Astrocyte of the spinal cord (primary cell): ENCODE measurements around the gene DISP3.

Source experiments
- DNase-seq: peaks from one replicate; pipeline ENCODE4 v3.0.0; 2011; ENCODE audit warnings: low read depth, low spot score
- H3K4me3 ChIP-seq: 2 replicates; pipeline ENCODE4 v1.5.1; 2011; ENCODE audit warnings: low read depth, mild to moderate bottlenecking, low read length, moderate library complexity
- in situ Hi-C: cut with HindIII; loops from 2 replicates; pipeline ENCODE4 v1.10.0; 2017; ENCODE audit warnings: low sequenced_read_pairs
- TF ChIP-seq, protein P1 (sequence below): IDR thresholded peaks from 2 replicates; pipeline ENCODE4 v1.5.1; 2012; ENCODE audit warnings: low read depth, mild to moderate bottlenecking, low read length, inconsistent platforms

Gene DISP3

DNA sequence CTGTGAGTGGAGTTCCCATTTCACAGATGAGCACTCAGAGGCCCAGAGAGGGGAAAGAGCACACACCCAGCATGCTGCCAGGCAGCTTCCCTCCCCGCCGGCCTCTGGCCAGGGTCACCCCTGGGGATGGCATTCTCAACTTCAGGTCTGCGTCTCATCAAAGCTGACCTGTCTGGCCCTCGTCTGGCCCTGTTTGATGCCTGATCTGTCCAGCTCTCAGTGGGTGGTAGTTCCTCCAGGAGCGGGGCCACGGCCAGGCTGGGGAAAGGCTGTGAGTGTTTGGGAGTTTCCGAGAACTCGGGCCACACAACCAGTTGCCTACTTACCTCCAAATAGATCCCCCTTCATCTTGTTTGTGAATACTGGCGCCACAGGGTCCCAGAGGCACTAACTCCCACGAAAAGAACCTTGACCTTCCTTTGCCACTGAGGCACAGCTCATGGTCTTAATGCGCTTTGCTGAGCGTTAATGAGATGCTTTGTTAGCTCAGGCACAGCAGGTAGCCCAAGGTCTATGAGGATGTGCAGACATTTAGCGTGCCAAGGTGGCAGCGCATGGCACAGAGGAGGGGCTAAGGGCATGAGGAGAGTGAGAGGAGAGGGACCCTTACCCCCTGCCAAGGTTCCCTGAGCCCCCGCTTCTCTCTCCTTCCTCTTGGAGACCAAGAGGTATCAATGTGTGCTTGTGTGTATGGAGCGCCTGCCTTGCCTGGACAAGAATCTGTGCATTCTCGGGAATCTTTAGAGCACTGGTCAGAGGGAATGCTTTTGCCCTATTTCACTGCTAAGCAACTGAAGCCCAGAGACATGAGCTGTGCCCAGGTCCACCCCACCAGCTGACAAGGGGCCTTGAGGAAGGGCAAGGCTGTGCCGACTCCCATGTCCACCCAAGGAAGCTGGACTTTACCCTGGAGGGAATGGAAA, 61.2 kb downstream of the DISP3 start:
- TF ChIP-seq, protein P1, sequence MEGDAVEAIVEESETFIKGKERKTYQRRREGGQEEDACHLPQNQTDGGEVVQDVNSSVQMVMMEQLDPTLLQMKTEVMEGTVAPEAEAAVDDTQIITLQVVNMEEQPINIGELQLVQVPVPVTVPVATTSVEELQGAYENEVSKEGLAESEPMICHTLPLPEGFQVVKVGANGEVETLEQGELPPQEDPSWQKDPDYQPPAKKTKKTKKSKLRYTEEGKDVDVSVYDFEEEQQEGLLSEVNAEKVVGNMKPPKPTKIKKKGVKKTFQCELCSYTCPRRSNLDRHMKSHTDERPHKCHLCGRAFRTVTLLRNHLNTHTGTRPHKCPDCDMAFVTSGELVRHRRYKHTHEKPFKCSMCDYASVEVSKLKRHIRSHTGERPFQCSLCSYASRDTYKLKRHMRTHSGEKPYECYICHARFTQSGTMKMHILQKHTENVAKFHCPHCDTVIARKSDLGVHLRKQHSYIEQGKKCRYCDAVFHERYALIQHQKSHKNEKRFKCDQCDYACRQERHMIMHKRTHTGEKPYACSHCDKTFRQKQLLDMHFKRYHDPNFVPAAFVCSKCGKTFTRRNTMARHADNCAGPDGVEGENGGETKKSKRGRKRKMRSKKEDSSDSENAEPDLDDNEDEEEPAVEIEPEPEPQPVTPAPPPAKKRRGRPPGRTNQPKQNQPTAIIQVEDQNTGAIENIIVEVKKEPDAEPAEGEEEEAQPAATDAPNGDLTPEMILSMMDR: no peak
- in situ Hi-C loops: no loop called here
- DNase-seq: no peak
- H3K4me3 ChIP-seq: no peak overlapping the region

DNA sequence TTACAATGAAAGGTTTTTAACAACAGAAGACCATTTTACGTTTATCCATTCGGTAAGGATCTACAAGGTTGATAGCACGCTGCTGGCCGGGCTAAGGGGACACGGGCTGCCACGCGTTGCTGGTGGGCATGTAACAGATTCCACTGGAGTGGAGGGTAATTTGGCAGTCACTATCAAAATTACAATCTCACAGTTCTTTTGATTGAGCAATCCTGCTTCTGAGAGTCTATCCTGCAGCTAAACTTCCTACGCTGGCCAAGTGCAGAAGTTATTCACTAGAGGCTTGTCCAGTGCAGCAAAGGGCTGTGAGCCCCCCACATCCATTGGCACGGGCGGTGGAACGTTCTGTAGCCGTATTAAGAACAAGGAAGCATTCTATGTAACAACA, 61.8 kb downstream of the DISP3 start:
- in situ Hi-C loops: no loop called here
- TF ChIP-seq, protein P1: no peak
- no peak overlapping the region for H3K4me3 ChIP-seq
- DNase-seq: no peak

DNA sequence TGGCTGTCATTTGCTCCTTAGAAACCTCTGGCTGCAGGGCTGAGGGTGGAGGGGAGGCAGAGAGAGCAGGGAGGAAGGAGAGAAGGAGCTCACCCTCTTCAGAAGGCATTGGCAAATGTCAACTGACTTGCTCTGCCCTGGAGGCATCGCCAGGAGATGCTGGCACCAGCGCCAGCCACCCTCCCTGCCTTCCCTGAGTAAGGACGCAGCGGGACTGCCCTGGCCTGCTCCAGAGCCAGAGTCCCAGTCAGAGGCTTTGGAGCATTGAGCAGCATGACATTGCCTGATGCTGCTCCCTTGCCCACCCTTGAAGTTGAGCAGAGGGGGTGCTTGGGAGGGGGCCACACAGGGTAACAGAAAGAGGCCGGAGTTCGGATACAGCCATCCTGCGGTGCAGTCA, 62.3 kb downstream of the DISP3 start:
- in situ Hi-C loops: no loop called here
- no peak for DNase-seq
- no peak overlapping the region for H3K4me3 ChIP-seq
- TF ChIP-seq, protein P1: no peak

DNA sequence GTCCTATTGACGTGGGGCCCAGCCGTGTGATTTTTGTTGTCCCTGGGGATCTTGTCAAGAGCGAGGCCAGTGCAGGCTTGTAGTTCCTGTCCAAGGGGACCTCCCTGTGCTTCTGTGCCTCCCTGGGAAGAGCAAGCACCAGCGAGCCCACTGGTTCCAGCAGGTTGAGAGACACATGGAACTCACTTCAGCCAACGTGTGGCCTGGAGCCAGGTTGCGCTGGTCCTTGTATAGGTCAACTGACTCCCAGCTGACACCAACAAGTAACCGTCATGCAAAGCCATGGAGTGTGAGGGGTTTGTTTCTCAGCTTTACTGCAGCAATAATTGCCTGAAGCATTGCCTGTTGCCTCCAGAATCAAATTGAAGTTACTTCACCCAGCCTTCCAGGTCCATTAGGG, 63.0 kb downstream of the DISP3 start:
- DNase-seq: no peak
- TF ChIP-seq, protein P1: no peak
- no peak overlapping the region for H3K4me3 ChIP-seq
- in situ Hi-C loops: no loop called here

DNA sequence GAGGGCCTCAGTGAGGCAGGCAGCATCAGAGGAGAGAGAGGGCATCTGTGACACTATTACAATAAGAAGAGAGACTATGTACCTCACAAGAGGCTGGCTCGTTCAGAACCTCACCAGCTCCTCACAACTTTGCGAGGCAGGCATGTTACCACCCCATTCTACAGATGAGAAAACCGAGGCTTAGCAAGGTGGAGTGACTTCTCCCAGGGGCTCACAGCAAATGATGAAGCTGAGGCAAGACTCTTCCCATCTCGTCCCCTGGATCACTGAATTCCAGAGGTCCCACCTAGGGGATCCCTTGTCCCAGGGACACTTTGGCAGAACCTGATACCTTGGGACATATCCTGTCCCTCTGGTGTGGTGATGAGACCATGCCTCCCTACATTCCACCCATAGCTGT, 64.4 kb downstream of the DISP3 start:
- DNase-seq: no peak
- TF ChIP-seq, protein P1: no peak
- H3K4me3 ChIP-seq: no peak overlapping the region
- in situ Hi-C loops: no loop called here

DNA sequence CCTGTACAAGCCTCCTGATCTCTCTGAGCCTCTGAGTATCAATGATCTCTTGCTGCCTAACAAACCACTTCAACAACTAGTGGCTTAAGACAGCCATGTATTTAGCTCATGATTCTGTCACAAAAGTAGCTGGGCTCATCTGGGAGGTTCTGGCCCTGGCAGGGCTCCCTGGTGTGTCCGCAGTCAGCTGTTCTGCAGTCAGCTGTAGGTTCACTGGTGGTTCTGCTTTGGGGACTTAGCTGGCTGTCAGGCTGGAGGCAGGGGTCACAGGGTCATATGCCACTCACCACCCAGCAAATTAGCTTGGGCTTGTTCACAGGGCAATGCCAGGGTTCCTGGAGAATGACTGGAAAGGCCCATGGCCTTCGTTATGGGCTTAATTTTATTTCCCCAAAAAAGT, 64.8 kb downstream of the DISP3 start:
- DNase-seq: no peak
- TF ChIP-seq, protein P1: no peak
- no peak overlapping the region for H3K4me3 ChIP-seq
- in situ Hi-C loops: no loop called here
